Measurements from ENCODE around the gene ZNF335.
"Not testable (repeated sequence)": the region's sequence is repeated elsewhere in the genome, so short reads cannot be mapped to it uniquely, and the experiment has no call there.

Gene ZNF335

DNA sequence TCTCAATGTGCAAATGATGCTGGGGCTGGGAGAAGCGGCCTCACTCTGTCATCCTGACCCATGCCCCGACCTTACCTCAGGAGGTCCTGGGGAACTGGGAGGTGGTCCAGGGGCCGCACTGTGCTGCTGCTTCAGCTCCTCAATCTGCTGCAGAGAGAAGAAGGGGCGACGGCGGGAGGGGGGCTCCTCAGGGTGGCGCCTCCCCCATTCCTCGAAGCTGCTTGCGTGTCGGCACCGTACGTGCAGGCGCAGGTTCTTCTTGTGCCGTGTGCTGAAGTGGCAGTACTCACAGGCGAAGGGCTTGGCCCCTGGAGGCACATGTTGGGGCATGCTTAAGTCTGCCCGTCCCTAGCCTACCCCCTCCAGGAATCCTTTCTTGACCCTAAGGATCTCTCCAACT lies 12.9 kb downstream of the ZNF335 start:
- Histone ChIP-seq H3K9me3 (ENCODE audit: control insufficient read depth, low read length) (no peaks in the 10 kb centered on the region), H3K27me3 (replicated peaks; ENCODE audit: control insufficient read depth, insufficient read depth, low read length) (no peaks in the 10 kb centered on the region), H3K4me3 (ENCODE audit: low read length) (no peak overlapping the region), H3K36me3 (ENCODE audit: control insufficient read depth, insufficient read depth, low read length, severe bottlenecking) (peaks cover 77% of the 10 kb centered on the region), H3K9ac (ENCODE audit: low read length) (no peak overlapping the region), H3K4me1 (ENCODE audit: control insufficient read depth, insufficient read depth, low read length) (no peaks in the 10 kb centered on the region)
- no peak for DNase-seq (ENCODE audit: low read depth)

DNA sequence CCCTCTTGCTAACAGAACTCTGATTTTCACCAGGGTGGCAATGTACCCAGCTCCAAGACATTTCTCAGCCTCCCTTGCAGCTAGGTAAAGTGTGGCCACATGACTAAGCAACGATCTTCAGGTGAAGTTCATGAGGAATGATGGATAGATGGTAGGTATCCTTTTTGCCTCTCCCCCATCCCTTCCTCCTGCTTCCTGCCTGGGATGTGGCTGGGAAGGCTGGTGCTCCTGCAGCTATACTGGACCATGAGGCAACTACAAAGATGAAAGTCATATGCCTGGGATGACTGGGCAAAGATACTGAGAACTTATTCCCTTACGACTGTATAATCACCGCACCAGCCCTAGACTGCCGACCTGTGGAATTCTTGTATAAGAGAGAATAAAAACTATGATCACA lies 13.4 kb downstream of the ZNF335 start:
- no peak for DNase-seq (ENCODE audit: low read depth)
- no peak overlapping the region for H3K4me3 ChIP-seq (ENCODE audit: low read length)
- peaks cover 74% of the 10 kb centered on the region for H3K36me3 ChIP-seq (ENCODE audit: control insufficient read depth, insufficient read depth, low read length, severe bottlenecking)

DNA sequence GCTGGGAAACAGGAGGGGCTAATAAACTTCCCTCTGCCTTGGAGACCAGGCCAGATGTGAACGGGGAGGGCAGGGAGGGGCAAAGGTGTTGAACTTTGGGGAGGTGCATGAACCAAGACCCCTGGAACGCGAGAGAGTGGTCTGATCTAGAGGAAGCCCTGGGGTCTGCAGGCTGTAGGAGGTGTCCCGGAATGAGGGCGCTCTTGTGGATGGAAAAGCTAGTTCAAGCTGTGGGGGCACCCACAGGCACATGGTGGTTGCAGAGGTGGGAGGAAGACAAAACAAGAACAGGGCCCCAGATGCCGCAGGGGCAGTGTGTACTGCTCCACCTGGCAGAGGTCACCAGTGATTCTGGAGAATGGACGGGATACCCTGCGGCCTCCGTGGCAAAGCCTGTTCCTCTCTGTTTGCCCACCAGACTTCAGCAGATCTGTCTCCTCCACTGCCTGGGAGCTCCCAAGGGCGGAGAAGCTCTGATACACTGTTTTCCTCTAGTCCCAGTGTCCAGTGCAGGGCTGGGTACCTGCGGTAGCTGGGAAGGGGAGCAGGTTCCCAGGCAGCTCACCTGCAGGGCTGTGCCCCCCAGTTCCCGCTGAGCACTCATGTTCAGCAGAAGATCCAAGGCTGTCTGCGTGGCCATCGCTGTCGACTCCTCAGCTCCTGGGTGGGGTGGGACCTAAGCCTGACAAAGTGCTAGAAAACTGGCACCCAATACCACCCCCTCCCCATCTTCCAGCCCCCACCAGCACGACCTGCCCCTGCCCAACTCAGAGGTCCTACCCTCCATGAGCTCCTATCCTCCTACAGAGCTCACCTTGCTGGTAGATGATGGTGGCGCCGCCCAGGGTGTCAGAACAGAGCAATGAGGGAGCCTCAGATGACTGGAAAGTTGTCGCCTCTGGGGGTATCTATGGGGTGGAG lies 14.7 kb downstream of the ZNF335 start:
- Histone ChIP-seq H3K9ac (ENCODE audit: low read length) (no peak overlapping the region), H3K4me1 (ENCODE audit: control insufficient read depth, insufficient read depth, low read length) (no peaks in the 10 kb centered on the region), H3K4me3 (ENCODE audit: low read length) (no peak overlapping the region), H3K9me3 (ENCODE audit: control insufficient read depth, low read length) (no peaks in the 10 kb centered on the region), H3K36me3 (ENCODE audit: control insufficient read depth, insufficient read depth, low read length, severe bottlenecking) (peaks cover 76% of the 10 kb centered on the region), H3K27me3 (replicated peaks; ENCODE audit: control insufficient read depth, insufficient read depth, low read length) (no peaks in the 10 kb centered on the region)
- DNase-seq (ENCODE audit: low read depth) = no peak

More for the DNA sequence above, 13.4 kb downstream of the ZNF335 start:
- Histone ChIP-seq H3K27me3 (replicated peaks; ENCODE audit: control insufficient read depth, insufficient read depth, low read length) (no peaks in the 10 kb centered on the region), H3K9me3 (ENCODE audit: control insufficient read depth, low read length) (no peaks in the 10 kb centered on the region), H3K4me1 (ENCODE audit: control insufficient read depth, insufficient read depth, low read length) (no peaks in the 10 kb centered on the region), H3K9ac (ENCODE audit: low read length) (no peak overlapping the region)

DNA sequence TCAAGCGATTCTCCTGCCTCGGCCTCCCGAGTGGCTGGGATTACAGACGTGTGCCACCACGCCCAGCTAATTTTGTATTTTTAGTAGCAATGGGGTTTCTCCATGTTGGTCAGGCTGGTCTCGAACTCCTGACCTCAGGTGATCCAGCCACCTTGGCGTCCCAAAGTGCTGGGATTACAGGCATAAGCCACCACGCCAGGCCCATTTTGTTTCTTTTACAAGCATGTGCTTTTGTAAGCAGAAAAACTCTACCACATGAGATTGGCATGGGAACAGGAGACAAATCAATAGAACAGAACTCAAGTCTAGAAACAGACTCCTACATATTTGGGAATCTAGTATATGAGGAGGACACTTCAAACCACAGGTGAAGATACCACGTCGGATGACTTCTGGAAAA lies 15.7 kb downstream of the ZNF335 start:
- H3K27me3 ChIP-seq (replicated peaks; ENCODE audit: control insufficient read depth, insufficient read depth, low read length); H3K4me1 ChIP-seq (ENCODE audit: control insufficient read depth, insufficient read depth, low read length); H3K4me3 ChIP-seq (ENCODE audit: low read length); H3K9me3 ChIP-seq (ENCODE audit: control insufficient read depth, low read length); DNase-seq (ENCODE audit: low read depth); H3K9ac ChIP-seq (ENCODE audit: low read length): not testable (repeated sequence)
- peaks cover 76% of the 10 kb centered on the region for H3K36me3 ChIP-seq (ENCODE audit: control insufficient read depth, insufficient read depth, low read length, severe bottlenecking)

DNA sequence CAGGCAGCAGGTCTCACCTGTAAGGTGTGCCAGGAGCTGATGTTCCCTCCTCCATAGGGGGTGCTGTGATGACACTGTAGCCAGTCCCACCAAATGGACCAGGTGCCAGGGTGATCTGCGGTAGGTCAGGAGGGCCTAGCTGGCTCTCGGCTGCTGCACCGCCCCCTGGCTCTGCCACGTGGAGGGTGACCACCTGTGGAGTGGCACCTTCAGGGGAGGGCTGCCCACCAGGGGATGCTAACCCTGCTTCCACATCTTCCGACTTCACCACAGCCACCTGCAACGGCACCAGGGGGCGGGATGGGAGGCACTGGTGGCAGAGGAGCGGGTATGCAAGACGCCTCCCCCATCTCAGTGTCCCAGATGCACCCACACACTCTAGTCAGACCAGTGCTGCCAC lies 18.3 kb downstream of the ZNF335 start:
- H3K27me3 ChIP-seq (replicated peaks; ENCODE audit: control insufficient read depth, insufficient read depth, low read length) = no peaks in the 10 kb centered on the region
- DNase-seq (ENCODE audit: low read depth) = no peak
- no peak overlapping the region for H3K4me3 ChIP-seq (ENCODE audit: low read length)
- H3K9me3 ChIP-seq (ENCODE audit: control insufficient read depth, low read length) = no peaks in the 10 kb centered on the region
- H3K9ac ChIP-seq (ENCODE audit: low read length) = no peak overlapping the region
- H3K36me3 ChIP-seq (ENCODE audit: control insufficient read depth, insufficient read depth, low read length, severe bottlenecking) = peaks cover 75% of the 10 kb centered on the region
- H3K4me1 ChIP-seq (ENCODE audit: control insufficient read depth, insufficient read depth, low read length) = no peaks in the 10 kb centered on the region

DNA sequence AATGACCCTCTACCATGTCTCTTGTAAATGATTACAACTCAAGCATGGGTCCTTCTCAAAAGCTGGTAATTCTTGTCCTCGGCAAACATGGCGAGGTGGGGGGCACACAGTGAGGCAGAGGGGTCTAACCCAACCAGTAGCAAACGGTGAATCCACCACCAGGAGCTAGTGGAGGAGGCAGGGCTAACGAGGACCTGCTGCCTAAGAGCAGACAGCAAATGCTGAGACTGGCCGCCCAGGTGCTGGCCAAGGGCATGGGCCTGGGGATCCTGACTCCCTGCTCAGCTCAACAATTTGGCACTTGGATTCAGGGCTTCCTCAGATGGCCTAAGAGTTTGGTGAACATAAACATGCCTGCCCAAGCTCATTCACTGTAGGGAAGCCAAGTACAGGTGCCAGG lies 19.1 kb downstream of the ZNF335 start:
- Histone ChIP-seq H3K4me3 (ENCODE audit: low read length) (no peak overlapping the region), H3K9ac (ENCODE audit: low read length) (no peak overlapping the region), H3K9me3 (ENCODE audit: control insufficient read depth, low read length) (no peaks in the 10 kb centered on the region), H3K27me3 (replicated peaks; ENCODE audit: control insufficient read depth, insufficient read depth, low read length) (no peaks in the 10 kb centered on the region), H3K4me1 (ENCODE audit: control insufficient read depth, insufficient read depth, low read length) (no peaks in the 10 kb centered on the region), H3K36me3 (ENCODE audit: control insufficient read depth, insufficient read depth, low read length, severe bottlenecking) (peaks cover 75% of the 10 kb centered on the region)
- no peak for DNase-seq (ENCODE audit: low read depth)

DNA sequence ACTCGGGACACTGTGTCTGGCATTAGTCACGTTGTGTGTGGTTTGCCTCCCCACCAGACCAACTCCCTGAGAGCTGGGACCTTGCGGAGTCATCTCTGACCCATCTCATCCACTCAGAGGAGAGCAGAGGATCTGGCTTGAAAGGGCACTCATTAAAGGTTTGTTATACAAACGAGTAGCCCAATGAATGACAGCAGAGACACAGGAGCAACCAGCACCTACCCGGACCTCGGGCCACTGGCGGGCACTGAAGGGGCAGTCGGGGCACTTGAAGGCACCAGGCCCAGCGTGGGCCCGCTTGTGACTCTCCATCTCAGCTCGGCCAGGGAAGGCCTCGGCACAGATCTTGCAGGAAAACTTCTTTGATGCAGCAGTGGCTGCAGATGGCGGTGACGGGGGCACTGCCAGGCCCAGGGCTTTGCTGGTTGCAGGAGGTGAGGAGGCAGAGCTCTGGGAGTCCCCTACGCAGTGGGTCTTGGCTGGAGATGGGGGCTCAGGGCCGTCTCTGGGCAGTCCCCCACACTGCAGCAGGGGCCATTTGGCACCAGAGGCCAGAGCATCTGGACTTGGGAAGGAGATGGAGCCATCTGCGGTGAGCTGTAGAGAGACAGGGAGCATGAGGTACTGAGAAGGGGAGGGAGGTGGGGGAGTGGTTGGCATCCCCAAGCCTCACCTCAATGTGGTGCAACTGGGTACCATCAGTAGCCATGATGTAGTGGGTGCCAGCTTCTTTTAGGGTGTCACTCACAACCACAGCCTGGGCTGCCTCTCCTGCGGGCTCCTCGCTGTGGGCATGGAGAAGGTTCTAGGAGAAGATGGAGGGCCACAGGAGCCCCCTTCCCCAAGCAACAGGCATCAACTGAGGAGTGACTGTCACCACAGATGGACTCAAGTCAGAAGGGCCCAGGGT lies 19.8 kb downstream of the ZNF335 start:
- no peak overlapping the region for H3K4me3 ChIP-seq (ENCODE audit: low read length)
- H3K4me1 ChIP-seq (ENCODE audit: control insufficient read depth, insufficient read depth, low read length) = no peaks in the 10 kb centered on the region
- H3K9me3 ChIP-seq (ENCODE audit: control insufficient read depth, low read length) = no peaks in the 10 kb centered on the region
- no peak overlapping the region for H3K9ac ChIP-seq (ENCODE audit: low read length)
- H3K36me3 ChIP-seq (ENCODE audit: control insufficient read depth, insufficient read depth, low read length, severe bottlenecking) = peaks cover 75% of the 10 kb centered on the region
- DNase-seq (ENCODE audit: low read depth) = no peak
- H3K27me3 ChIP-seq (replicated peaks; ENCODE audit: control insufficient read depth, insufficient read depth, low read length) = no peaks in the 10 kb centered on the region

DNA sequence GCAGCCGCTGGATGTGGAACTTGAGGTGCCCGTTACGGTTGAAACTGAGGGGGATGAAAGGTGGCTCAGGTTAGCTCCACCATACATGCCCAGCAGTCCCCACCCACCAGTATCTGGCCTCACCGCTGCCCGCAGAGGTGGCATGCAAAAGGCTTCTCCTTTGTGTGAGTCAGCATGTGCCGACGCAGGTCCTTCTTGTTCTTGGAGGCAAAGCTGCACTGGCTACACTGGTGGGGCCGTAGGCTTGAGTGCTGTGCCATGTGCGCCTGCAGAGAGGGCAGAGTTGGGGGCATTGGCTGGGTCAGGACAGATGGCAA lies 21.7 kb downstream of the ZNF335 start:
- no peaks in the 10 kb centered on the region for H3K9me3 ChIP-seq (ENCODE audit: control insufficient read depth, low read length)
- H3K36me3 ChIP-seq (ENCODE audit: control insufficient read depth, insufficient read depth, low read length, severe bottlenecking) = peaks cover 81% of the 10 kb centered on the region
- H3K9ac ChIP-seq (ENCODE audit: low read length) = no peak overlapping the region
- peaks cover 17% of the 10 kb centered on the region for H3K4me1 ChIP-seq (ENCODE audit: control insufficient read depth, insufficient read depth, low read length)
- DNase-seq (ENCODE audit: low read depth) = no peak
- H3K27me3 ChIP-seq (replicated peaks; ENCODE audit: control insufficient read depth, insufficient read depth, low read length) = no peaks in the 10 kb centered on the region
- no peak overlapping the region for H3K4me3 ChIP-seq (ENCODE audit: low read length)

DNA sequence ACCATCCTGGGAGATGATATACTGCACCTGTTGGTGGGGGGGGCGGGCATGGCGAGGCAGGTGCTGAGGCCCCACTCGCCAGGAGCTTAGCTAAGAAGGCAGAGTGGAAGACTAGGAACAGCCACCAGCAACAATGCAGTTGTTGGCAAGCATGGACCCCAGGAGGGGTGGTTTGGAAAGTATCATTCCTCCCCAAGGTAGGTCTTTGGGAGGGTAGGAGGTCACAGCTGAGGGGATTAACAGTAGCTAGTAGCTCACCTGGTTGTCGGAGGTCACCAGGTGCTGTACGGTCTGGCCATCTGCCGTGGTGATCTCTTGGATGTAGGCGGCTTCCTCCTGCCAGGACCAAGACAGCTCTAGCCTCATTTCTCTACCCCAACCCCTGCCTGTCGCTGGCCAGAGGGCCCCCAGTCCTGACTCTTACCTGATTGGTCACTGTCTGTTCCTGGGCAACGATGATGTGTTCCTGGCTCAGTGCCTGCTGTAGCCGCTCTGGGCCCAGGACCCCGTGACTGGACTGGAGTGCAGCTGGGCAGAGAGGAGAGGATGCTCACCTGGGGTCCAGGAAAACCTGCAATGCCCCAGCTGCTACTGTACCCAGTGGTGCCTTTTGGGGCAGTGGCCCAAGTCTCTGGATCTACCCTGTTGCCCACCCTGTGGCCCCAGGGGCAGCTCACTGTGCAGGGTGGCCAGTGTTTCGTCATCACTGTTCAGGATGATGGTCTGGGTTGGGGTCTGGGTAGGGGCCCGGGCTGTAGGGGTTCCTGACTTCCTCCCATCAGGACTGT lies 22.3 kb downstream of the ZNF335 start:
- H3K9me3 ChIP-seq (ENCODE audit: control insufficient read depth, low read length) = no peaks in the 10 kb centered on the region
- no peaks in the 10 kb centered on the region for H3K27me3 ChIP-seq (replicated peaks; ENCODE audit: control insufficient read depth, insufficient read depth, low read length)
- no peak for DNase-seq (ENCODE audit: low read depth)
- peaks cover 21% of the 10 kb centered on the region for H3K4me1 ChIP-seq (ENCODE audit: control insufficient read depth, insufficient read depth, low read length)
- H3K4me3 ChIP-seq (ENCODE audit: low read length) = no peak overlapping the region
- H3K9ac ChIP-seq (ENCODE audit: low read length) = no peak overlapping the region
- H3K36me3 ChIP-seq (ENCODE audit: control insufficient read depth, insufficient read depth, low read length, severe bottlenecking) = peaks cover 87% of the 10 kb centered on the region

DNA sequence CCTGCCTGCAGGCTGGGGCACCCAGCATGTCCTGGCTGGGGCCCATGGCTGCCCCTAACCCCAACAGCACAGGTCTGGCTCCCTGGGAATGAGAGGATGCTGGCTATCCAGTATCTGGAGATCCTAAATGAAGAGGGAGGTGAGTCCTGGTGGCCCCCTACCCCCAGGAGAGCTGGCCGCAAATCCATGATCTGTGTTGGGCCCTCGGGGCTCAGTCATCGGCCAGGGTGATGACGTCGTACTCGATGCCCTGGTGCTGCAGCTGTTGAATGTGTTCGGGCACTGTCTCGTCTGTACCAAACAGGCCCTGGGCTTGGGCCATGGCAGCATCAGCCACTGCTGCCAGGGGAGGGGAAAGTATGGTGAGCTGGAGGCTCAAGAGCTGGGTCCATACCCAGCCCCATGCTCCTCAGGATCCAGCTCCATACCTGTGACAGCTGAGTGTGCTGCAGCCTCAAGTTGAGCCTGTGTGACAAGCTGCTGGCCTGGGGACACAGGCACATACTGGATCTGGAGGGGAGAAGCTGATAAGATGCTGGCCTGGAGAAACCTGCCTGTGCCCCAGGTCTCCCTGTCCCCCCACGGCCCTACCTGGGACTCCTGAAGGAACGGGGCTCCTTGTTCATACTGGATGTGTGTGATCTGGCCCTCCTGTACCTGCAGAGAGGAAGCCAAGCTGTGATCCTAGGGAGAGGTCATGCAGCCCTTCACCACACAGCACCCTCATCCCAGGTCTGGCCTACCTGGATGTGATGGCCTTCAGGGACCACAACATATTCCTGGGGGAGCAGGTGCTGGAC lies 23.1 kb downstream of the ZNF335 start:
- Histone ChIP-seq H3K4me1 (ENCODE audit: control insufficient read depth, insufficient read depth, low read length) (peaks cover 29% of the 10 kb centered on the region), H3K27me3 (replicated peaks; ENCODE audit: control insufficient read depth, insufficient read depth, low read length) (no peaks in the 10 kb centered on the region), H3K9ac (ENCODE audit: low read length) (no peak overlapping the region), H3K9me3 (ENCODE audit: control insufficient read depth, low read length) (no peaks in the 10 kb centered on the region), H3K4me3 (ENCODE audit: low read length) (no peak overlapping the region), H3K36me3 (ENCODE audit: control insufficient read depth, insufficient read depth, low read length, severe bottlenecking) (peaks cover 95% of the 10 kb centered on the region)
- DNase-seq (ENCODE audit: low read depth) = no peak

Data from adipocyte (in vitro differentiated cells).